CD4-positive, alpha-beta memory T cell (primary cell): ENCODE results near the gene SCAF4. TPM values are rescaled to one million over a fixed set of nuclear protein-coding genes. Genes with fewer than 3 reads are reported as not detected.
"Not testable (repeated sequence)": the region's sequence is repeated elsewhere in the genome, so short reads cannot be mapped to it uniquely, and the experiment has no call there.

Experiments
- CTCF ChIA-PET: fragments of 350-600 bp; sonication (Branson Sonifier 250); formaldehyde crosslinking; loops from one replicate; lab custom pipeline; 2021; ENCODE audit warnings: inconsistent platforms; ENCODE audit not compliant: partially characterized antibody; lab: Charles Lee
- POLR2A ChIA-PET: fragments of 350-600 bp; sonication (Branson Sonifier 250); formaldehyde crosslinking; loops from one replicate; lab custom pipeline; 2021; ENCODE audit not compliant: partially characterized antibody; lab: Charles Lee
- DNase-seq, 5 donors: peaks; one replicate each; pipeline versions ENCODE4 v3.0.0 to v3.0.0-alpha.2; 2020 to 2022; ENCODE audit warnings: mixed read lengths in 1 of 5
- H3K27ac ChIP-seq: one replicate; pipeline ENCODE4 v1.7.0; 2013; ENCODE audit warnings: low read depth, low read length
- H3K27me3 ChIP-seq: 2 replicates; pipeline ENCODE4 v1.7.0; 2013; ENCODE audit warnings: mild to moderate bottlenecking, low read length, moderate library complexity; ENCODE audit not compliant: insufficient read depth
- H3K36me3 ChIP-seq: 2 replicates; pipeline ENCODE4 v1.7.0; 2013; ENCODE audit warnings: mild to moderate bottlenecking, low read length, moderate library complexity; ENCODE audit not compliant: insufficient read depth
- H3K4me1 ChIP-seq: 2 replicates; pipeline ENCODE4 v1.7.0; 2013; ENCODE audit warnings: mild to moderate bottlenecking, low read length, moderate library complexity; ENCODE audit not compliant: insufficient read depth
- H3K4me3 ChIP-seq, 2 donors: one replicate each; pipeline ENCODE4 v1.7.0; 2013; ENCODE audit warnings: low read length in 2 of 2, mild to moderate bottlenecking in 1 of 2
- H3K9me3 ChIP-seq, 2 donors: one replicate each; pipeline ENCODE4 v1.7.0; 2013; ENCODE audit warnings: low read length in 2 of 2, control low read depth in 1 of 2; ENCODE audit not compliant: control insufficient read depth in 1 of 2
- H3K27ac Mint-ChIP-seq, 7 donors: one replicate each; pipeline ENCODE4 v1.8.0; 2020 to 2021; ENCODE audit warnings: mixed read lengths in 7 of 7, mild to moderate bottlenecking in 6 of 7, inconsistent platforms in 3 of 7, moderate library complexity in 3 of 7
- H3K27me3 Mint-ChIP-seq, 2 donors: one replicate each; pipeline ENCODE4 v1.8.0; 2020 to 2021; ENCODE audit warnings: mixed read lengths in 2 of 2
- H3K36me3 Mint-ChIP-seq, 2 donors: one replicate each; pipeline ENCODE4 v1.8.0; 2020 to 2021; ENCODE audit warnings: mixed read lengths in 2 of 2, inconsistent platforms in 1 of 2, mild to moderate bottlenecking in 1 of 2
- H3K4me1 Mint-ChIP-seq, 4 donors: one replicate each; pipeline ENCODE4 v1.8.0; 2020 to 2021; ENCODE audit warnings: mixed read lengths in 4 of 4, mild to moderate bottlenecking in 1 of 4
- H3K4me3 Mint-ChIP-seq, 8 donors: one replicate each; pipeline ENCODE4 v1.8.0; 2020 to 2021; ENCODE audit warnings: mixed read lengths in 8 of 8, mild to moderate bottlenecking in 7 of 8, moderate library complexity in 6 of 8, inconsistent platforms in 3 of 8
- H3K9me3 Mint-ChIP-seq, 8 donors: one replicate each; pipeline ENCODE4 v1.8.0; 2020 to 2021; ENCODE audit warnings: mixed read lengths in 8 of 8, mild to moderate bottlenecking in 5 of 8, inconsistent platforms in 3 of 8, moderate library complexity in 1 of 8
- intact Hi-C: fragments of 100-400 bp; cut with micrococcal nuclease; formaldehyde crosslinking; loops from one replicate; pipeline ENCODE4 v1.15.1; 2023
- polyA plus RNA-seq, 2 donors: library from polyadenylated mRNA; unstranded; fragments of 300-500 nt; fragmentation: Illumina TruSeq; gene quantifications; one replicate each; pipeline ENCODE4 v1.2.3, GENCODE V29; 2021
- total RNA-seq, 2 experiments: library from RNA; stranded (reverse); gene quantifications; one replicate each; pipeline ENCODE4 v1.2.3, GENCODE V29; 2021

Gene SCAF4
- total and polyA plus RNA-seq, 4 experiments from 2014 or later, result 4.8 to 64.7 (median 48.9) TPM

GRCh38 chr21:31771685-31772084 is 39.8 kb upstream of the SCAF4 start:
- Mint-ChIP-seq H3K27ac (no peak overlapping the region), H3K9me3 (no peaks in the 10 kb centered on the region), H3K36me3 (no peaks in the 10 kb centered on the region), H3K4me1 (no peaks in the 10 kb centered on the region), H3K4me3 (no peak overlapping the region), H3K27me3 (no peaks in the 10 kb centered on the region)
- Histone ChIP-seq H3K4me3 (no peak overlapping the region), H3K27ac (no peak overlapping the region), H3K4me1 (no peaks in the 10 kb centered on the region), H3K27me3 (no peaks in the 10 kb centered on the region), H3K36me3 (no peaks in the 10 kb centered on the region), H3K9me3 (no peaks in the 10 kb centered on the region)
- intact Hi-C loops, result no loop called here
- ChIA-PET POLR2A (no interaction called here), CTCF (no interaction called here)
- DNase-seq, result no peak

- Histone ChIP-seq H3K4me1 (no peaks in the 10 kb centered on the region), H3K4me3 (no peak overlapping the region), H3K27ac (no peak overlapping the region), H3K27me3 (no peaks in the 10 kb centered on the region), H3K9me3 (no peaks in the 10 kb centered on the region), H3K36me3 (no peaks in the 10 kb centered on the region)
- no peak for DNase-seq
- ChIA-PET POLR2A (no interaction called here), CTCF (no interaction called here)
- no peaks in the 10 kb centered on the region for H3K9me3 Mint-ChIP-seq
- H3K4me3 Mint-ChIP-seq, result no peak overlapping the region
- intact Hi-C loops, result no loop called here
- H3K4me1 Mint-ChIP-seq, result no peaks in the 10 kb centered on the region
- no peak overlapping the region for H3K27ac Mint-ChIP-seq
- no peaks in the 10 kb centered on the region for H3K36me3 Mint-ChIP-seq
- peaks cover under 1 to 1% of the 10 kb centered on the region in 2 donors for H3K27me3 Mint-ChIP-seq
Observed at GRCh38 chr21:31768710-31769109, 36.8 kb upstream of the SCAF4 start.

DNA sequence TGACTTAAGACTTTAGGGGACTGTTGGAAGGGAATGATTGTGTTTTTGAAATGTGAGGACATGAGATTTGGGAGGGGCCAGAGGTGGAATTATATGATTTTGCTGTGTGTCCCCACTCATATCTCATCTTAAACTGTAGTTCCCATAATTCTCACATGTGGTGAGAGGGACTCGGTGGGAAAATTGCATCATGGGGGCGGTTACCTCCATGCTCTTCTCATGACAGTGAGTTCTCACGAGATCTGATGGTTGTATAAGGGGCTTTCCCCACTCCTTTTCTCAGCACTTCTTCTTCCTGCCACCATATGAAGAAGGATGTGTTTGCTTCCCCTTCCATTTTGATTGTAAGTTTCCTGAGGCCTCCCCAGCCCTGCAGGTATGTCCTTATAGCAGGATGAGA is 35.0 kb upstream of the SCAF4 start:
- no peaks in the 10 kb centered on the region for H3K36me3 Mint-ChIP-seq
- Histone ChIP-seq H3K4me3 (no peak overlapping the region), H3K36me3 (no peaks in the 10 kb centered on the region), H3K4me1 (no peaks in the 10 kb centered on the region), H3K27me3 (no peaks in the 10 kb centered on the region), H3K27ac (no peak overlapping the region), H3K9me3 (no peaks in the 10 kb centered on the region)
- ChIA-PET CTCF (no interaction called here), POLR2A (no interaction called here)
- no peaks in the 10 kb centered on the region for H3K4me1 Mint-ChIP-seq
- H3K27ac Mint-ChIP-seq, result no peak overlapping the region
- intact Hi-C loops, result no loop called here
- no peaks in the 10 kb centered on the region for H3K9me3 Mint-ChIP-seq
- DNase-seq, result no peak
- no peak overlapping the region for H3K4me3 Mint-ChIP-seq
- peaks cover 5 to 8% of the 10 kb centered on the region in 2 donors for H3K27me3 Mint-ChIP-seq

GRCh38 chr21:31765850-31766249 is 33.9 kb upstream of the SCAF4 start:
- H3K4me3 Mint-ChIP-seq, H3K9me3 ChIP-seq, H3K9me3 Mint-ChIP-seq, CTCF ChIA-PET, H3K36me3 Mint-ChIP-seq, H3K4me3 ChIP-seq, H3K27me3 ChIP-seq, H3K27ac ChIP-seq, H3K27ac Mint-ChIP-seq, H3K36me3 ChIP-seq, DNase-seq, intact Hi-C loops, H3K4me1 Mint-ChIP-seq, POLR2A ChIA-PET, H3K4me1 ChIP-seq: not testable (repeated sequence)
- peaks cover 6 to 11% of the 10 kb centered on the region in 2 donors for H3K27me3 Mint-ChIP-seq

DNA sequence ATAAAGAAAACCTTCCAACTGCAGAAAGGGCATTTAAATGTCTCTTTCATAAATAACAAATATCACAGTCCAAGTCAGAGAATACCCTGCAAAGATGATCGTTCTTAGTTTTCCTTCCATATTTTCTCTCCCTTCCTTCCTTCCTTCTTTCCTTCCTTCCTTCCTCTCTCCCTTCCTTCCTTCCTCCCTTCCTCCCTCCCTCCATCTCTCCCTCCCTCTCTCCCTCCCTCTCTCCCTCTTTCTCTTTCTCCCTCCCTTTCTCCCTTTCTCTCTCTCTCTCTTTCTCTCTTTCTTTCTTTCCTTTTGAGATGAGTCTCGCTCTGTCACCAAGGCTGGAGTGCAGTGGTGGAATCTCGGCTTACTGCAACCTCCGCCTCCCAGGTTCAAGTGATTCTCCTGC is 29.0 kb upstream of the SCAF4 start:
- Mint-ChIP-seq H3K9me3 (no peaks in the 10 kb centered on the region), H3K36me3 (no peaks in the 10 kb centered on the region), H3K27ac (no peak overlapping the region), H3K4me3 (no peak overlapping the region), H3K27me3 (peaks cover 7 to 15% of the 10 kb centered on the region in 2 donors), H3K4me1 (no peaks in the 10 kb centered on the region)
- ChIA-PET POLR2A (no interaction called here), CTCF (no interaction called here)
- intact Hi-C loops, result no loop called here
- no peaks in the 10 kb centered on the region for H3K9me3 ChIP-seq
- no peak for DNase-seq
- no peaks in the 10 kb centered on the region for H3K36me3 ChIP-seq
- H3K27ac ChIP-seq, result no peak overlapping the region
- H3K4me1 ChIP-seq, result no peaks in the 10 kb centered on the region
- no peak overlapping the region for H3K4me3 ChIP-seq
- no peaks in the 10 kb centered on the region for H3K27me3 ChIP-seq

- Histone ChIP-seq H3K4me1 (no peaks in the 10 kb centered on the region), H3K9me3 (no peaks in the 10 kb centered on the region), H3K27ac (no peak overlapping the region), H3K36me3 (no peaks in the 10 kb centered on the region), H3K27me3 (no peaks in the 10 kb centered on the region), H3K4me3 (no peak overlapping the region)
- no peaks in the 10 kb centered on the region for H3K36me3 Mint-ChIP-seq
- no peaks in the 10 kb centered on the region for H3K4me1 Mint-ChIP-seq
- ChIA-PET CTCF (no interaction called here), POLR2A (no interaction called here)
- H3K27me3 Mint-ChIP-seq, result peaks cover 2 to 6% of the 10 kb centered on the region in 2 donors
- no peak for DNase-seq
- H3K4me3 Mint-ChIP-seq, result no peak overlapping the region
- intact Hi-C loops, result no loop called here
- no peak overlapping the region for H3K27ac Mint-ChIP-seq
- H3K9me3 Mint-ChIP-seq, result no peaks in the 10 kb centered on the region
Observed at GRCh38 chr21:31756787-31757186, 24.9 kb upstream of the SCAF4 start.

GRCh38 chr21:31755027-31755426 is 23.1 kb upstream of the SCAF4 start:
- H3K27ac ChIP-seq, result no peak overlapping the region
- no peak overlapping the region for H3K4me3 Mint-ChIP-seq
- CTCF ChIA-PET, result no interaction called here
- H3K4me3 ChIP-seq, result no peak overlapping the region
- H3K36me3 Mint-ChIP-seq, result no peaks in the 10 kb centered on the region
- H3K9me3 Mint-ChIP-seq, result no peaks in the 10 kb centered on the region
- intact Hi-C loops, result no loop called here
- H3K9me3 ChIP-seq, result no peaks in the 10 kb centered on the region
- H3K27me3 ChIP-seq, result no peaks in the 10 kb centered on the region
- no peaks in the 10 kb centered on the region for H3K36me3 ChIP-seq
- H3K4me1 ChIP-seq, result no peaks in the 10 kb centered on the region
- POLR2A ChIA-PET, result interaction anchor here (0.6 kb wide), 1 partner anchor 22 kb away, joined by 3 read pairs; no protein-coding TSS in a partner anchor
- DNase-seq, result no peak
- H3K27ac Mint-ChIP-seq, result no peak overlapping the region
- H3K27me3 Mint-ChIP-seq, result peaks cover 0 to 5% of the 10 kb centered on the region in 2 donors
- H3K4me1 Mint-ChIP-seq, result no peaks in the 10 kb centered on the region

DNA sequence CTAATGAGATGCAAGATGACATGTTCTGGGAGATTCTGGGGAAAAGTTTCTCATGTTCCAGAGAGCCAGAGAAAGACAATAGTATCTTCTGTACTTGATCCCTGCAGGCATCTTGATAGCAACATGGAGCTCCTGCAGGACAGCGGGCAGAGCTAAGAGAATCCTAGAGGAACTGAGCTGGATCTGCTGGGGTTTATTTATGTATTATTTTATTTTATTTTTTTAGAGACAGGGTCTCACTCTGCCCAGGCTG is 22.7 kb upstream of the SCAF4 start:
- no peak for DNase-seq
- no peak overlapping the region for H3K27ac ChIP-seq
- no peaks in the 10 kb centered on the region for H3K9me3 ChIP-seq
- no peaks in the 10 kb centered on the region for H3K27me3 ChIP-seq
- H3K27ac Mint-ChIP-seq, result no peak overlapping the region
- no peaks in the 10 kb centered on the region for H3K9me3 Mint-ChIP-seq
- no peak overlapping the region for H3K4me3 ChIP-seq
- ChIA-PET POLR2A (interaction anchor here (0.6 kb wide), 1 partner anchor 22 kb away, joined by 3 read pairs; no protein-coding TSS in a partner anchor), CTCF (no interaction called here)
- no peaks in the 10 kb centered on the region for H3K4me1 ChIP-seq
- H3K27me3 Mint-ChIP-seq, result peaks cover 0 to 5% of the 10 kb centered on the region in 2 donors
- no peak overlapping the region for H3K4me3 Mint-ChIP-seq
- no peaks in the 10 kb centered on the region for H3K36me3 ChIP-seq
- H3K36me3 Mint-ChIP-seq, result no peaks in the 10 kb centered on the region
- no peaks in the 10 kb centered on the region for H3K4me1 Mint-ChIP-seq
- intact Hi-C loops, result no loop called here
